Eye (tissue), 1 donor: ENCODE results near the gene MATK.

Source experiments
- DNase-seq: peaks from one replicate; pipeline ENCODE4 v3.0.0-alpha.2; 2015

The MATK gene

DNA sequence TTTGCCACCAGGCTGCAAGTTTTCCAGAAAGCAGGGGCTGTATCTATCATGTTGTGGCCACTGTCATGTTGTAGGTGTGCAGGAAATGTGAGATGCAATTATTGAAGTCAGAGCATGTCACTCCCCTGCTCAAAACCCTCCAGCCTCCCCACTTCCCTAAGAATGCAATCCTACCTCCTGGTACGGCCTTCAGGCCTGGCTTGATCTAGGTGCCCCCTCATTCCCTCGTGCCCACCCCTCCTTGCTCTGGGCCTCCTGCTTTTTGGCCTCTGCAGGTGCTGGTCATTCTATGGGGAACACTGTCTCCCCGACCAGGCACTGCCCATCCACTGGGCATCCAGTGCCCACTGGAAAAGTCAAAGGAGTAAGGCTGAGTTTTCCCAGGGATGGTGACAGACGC is 28.5 kb upstream of the MATK start:
- no peak for DNase-seq

DNA sequence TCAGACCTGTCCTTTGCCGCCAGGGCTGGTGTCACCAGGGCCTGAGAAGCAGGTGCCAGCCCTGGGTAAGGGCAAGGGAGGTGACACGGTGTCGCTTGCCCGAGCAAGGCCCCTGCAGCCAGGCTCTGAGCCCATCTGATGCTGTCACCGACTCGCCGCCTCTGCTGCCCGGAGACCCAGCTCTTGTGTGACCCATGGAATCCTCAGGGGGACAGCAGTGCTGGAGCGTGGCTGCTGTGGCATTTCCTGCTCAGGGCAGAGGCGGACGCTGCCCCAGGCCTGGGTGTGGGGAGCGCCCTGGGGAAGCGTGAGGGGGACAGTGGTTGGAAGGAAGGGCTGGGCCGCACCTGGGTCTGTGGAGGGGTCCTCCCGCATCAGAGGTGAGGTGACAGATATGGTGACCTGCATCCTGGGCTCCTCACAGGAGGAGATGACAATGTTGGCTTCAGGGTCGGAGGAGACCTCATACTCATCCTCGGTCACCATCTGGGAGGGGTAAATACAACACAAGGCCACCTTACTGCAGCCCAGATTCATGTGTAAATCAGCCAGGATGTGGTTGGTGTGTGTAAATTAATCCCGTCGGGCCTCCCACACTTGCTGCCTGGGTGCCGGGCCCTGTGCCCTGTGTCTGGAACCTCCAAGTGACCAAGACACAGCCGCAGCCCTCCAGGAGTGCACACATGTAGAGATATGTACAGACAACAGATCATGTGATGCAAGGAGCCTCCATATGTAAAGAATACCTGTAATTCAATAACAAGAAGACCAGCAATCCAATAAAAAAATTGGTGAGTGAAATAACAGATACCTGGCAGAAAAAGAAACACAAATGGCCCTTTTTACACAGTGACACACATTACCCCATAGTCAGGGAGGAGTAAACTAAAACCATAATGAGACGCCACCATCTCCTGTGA is 27.6 kb upstream of the MATK start:
- DNase-seq, result no peak

DNA sequence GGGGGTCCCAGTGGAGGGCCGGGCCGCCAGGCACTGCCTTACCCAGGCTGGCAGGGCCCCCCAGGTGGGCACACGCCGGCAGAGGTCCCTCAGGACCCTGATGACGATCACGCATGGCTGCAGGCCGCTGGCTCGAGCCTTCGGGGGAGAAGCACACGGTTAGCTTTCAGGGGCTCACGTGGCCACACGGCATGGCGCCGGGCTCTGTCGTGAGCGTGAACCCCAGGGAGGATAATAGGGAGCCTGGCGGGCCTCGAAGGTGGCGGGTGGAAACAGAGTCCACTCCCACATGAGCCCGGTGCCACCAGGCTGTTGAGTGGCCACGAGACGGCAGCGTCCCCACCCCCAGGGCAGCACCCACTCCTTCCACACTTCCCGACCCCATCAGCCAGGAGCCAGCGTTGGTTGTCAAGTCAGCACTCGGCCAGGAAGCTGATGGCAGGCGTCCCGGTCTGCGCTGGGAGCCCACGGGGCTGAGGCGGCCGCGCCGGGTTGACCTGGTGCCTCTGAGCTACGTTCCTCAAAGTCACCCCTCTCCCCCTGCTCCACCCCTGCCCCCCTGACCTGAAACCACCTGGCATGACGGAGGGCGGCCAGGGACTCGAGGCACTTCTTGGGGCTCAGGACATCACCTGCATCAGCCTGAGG is 24.7 kb upstream of the MATK start:
- no peak for DNase-seq

DNA sequence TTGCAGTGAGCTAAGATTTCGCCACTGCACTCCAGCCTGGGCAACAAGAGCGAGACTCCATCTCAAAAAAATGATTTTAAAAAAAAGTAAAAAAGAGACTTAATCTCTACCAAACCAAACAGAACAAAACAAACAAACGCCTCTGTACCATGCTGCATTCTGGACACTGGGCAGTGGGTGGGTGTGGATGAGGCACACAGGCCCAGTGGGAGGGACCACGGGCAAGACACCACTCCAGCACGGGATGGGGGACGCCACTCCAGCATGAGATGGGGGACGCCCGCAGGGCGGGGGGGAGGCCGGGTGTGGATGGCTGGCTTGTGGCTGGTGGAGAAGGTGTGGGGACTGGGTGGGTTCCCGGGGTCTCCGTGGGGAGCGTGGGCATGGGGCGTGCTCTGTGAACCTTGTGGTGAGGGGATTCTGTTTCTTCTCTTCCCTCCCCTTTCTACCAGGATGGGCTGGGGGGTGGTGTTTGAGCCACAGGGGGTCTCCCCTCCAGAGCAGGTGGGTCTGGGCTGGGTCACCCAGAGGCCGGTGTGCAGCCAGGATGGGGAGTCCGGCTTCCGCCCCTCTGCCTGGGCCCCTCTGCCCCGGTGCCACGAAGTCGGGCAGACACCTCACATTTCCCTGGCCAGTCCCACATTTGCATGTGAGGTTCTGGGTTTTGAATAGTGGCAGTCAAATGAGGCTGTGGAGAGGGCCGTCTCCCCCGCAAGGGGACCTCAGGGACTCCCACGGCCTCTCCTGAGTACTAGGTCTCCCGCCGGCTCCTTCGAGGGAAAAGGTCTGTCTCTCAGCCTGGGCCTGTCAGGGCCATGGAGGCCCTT is 23.9 kb upstream of the MATK start:
- DNase-seq, result no peak

DNA sequence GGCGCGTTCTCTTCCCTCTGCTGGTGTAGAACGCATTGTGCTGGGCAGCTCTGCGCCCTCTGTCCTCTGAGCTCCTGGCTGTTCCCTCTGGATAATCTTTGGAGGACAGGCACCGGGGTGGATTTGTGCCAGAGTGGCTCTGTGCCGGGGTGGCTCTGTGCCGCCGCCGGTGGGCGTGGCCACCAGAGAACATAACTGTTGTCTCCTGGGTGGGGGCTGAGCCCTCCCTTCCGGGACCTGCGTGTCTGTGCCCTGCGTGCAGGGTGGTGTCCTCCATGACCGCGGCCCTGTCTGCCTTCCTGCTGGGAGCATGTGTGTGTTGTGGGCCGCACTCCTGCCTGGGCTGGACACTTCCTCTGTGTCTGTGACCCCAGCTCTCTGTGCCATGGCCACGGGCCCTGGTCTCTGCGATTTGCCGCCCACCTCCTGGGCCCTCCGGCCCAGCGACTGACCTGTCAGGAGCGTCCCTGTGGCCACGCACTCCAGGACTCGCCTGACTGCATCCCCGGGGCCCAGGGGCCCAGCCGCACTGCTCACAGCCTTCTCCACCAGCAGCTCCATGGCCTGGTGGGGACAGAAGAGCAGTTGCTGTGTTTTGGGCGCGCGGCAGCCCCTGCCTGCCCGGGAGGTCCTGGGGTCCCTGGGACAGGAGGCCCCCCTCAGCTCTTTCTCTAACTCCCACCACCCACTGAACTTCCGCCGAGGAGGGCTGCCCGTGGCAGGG is 22.4 kb upstream of the MATK start:
- no peak for DNase-seq

DNA sequence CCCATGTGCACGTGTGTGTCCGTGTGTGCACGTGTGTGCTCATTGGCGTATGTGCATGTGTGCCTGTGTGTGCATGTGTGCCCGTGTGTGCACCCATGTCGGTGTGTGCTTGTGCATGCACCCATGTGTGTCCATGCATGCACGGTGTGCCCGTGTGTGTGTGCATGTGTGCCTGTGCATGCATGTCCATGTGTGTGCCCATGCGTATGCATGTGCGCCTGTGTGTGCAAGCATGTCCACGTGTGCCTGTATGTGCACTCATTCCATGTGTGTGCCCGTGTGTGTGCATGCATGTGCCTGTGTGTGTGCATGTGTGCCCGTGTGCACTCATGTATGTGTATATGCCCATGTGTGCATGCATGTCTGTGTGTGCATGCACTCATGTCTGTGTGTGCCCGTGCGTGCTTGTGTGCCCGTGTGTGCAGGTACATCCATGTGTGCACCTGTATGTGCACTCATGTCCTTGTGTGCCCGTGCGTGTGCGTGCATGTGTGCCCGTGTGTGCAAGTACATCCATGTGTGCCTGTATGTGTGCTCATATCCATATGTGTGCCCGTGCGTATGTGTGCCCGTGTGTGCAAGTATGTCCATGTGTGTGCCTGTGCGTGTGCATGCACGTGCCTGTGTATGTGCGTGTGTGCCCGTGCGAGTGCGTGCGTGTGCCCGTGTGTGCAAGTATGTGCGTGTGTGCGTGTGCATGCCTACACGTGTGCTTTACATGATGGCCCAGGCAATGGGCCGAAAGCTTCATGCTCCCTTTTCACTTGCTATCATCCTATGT is 21.6 kb upstream of the MATK start:
- DNase-seq, result no peak

DNA sequence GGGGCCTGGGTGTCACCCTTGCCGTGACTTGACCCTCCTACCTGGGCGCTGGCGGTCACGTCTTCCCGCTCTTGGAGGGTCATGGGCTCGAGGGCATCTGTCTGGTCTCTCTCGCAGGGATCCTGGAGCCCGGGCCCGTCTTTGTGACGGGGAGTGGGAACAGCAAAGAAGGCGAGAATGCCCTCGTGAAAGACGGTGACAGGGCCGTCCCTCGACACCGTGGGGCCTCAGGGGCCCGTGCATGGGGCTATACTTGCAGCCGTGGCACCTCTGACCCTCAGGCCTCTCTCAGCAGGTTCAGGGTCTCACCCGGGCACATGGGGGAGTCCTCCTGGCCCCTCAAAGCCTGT is 20.9 kb upstream of the MATK start:
- DNase-seq, result no peak

DNA sequence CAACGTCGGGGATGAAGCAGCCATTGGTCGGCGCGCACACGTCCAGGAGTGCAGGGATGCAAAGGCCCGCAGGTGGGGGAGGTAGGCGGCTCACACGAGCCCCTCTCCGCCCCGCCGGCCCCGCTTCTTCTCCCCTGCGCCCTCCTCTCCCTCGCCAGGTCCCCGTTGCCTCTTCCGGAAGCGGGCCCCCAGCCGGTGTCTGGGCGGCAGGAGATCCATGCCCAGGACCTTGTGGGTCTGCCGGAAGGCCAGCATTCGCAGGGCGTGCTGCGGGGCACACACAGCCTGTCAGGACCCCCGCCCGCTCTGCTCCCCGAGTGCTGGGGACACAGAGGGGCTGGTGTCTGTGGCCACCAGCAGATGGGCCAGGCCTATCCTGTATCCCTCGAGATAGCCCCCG is 19.7 kb upstream of the MATK start:
- no peak for DNase-seq

DNA sequence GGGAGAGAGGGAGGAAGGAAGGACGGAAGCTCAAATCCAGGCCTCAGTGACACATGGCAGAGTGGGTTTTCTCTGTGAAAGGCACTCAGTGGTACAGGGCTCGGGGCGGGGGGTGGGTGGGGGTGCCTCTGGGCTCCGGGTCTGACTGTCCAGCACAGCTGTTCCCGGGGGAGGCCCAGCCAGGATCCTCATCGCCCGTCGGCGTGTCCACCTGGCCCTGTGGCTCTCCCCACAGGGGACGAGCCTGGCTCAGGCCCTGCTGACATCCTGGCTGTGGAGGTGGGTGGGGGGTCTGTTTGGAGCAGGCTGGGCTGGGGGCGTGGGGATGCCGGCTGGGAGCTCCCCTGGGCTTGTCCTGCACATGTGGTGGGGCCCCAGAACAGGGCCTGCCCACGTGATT is 18.2 kb upstream of the MATK start:
- no peak for DNase-seq

DNA sequence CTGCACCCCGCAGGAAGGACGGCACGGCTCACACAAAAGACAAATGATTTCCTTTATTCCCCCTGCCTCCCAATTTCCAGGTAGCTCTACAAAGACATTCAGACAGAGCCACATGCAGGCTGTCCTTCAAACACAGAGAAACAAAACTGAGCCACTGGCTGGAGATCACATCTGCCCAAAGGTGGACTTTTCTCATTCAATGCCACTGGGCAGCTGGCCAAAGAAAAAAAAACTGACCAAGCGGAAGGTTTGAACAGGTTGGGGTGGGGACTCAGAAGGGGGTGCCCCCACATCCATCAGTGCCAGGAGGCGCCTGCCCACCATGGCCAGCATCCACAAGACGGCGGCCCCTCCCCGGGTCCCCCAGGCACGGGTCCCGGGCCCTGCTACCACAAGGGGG is 17.8 kb upstream of the MATK start:
- no peak for DNase-seq

DNA sequence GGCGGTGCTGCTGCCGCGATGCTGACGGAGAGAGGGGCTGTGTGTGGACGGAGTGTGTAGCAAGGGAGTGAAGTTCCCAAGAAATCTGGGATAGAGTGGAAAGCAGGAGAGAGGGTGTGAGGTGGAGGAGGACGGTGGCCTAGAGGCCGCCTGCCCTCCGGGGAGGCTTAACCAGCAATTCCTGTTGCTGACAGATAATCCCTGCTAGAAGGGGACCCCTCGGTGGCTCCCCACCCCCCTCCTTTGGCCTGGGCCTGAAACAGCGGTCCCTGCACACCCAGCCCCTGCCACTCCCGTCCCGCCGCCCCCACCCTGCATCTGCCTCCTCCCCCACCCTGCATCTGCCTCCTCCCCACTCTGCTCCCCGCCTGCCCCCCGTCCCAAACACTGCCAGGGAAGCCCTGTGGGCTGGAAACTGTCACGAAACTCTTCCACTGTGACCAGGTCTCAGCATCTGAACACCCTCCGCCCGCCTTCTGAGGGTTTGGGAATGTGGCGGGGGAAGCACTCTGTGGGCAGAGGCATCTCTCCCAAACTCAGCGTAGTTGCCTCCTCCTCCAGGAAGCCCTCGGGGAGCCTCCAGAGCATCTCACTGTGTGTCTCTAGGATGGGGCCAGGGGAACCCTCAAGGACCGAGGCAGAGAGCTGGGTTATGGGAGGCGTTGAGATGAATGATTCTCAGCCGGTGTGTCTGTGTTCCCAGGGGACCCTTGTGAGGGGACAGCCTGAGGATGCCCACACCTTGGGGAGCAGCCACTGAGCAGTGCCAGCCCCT is 17.1 kb upstream of the MATK start:
- no peak for DNase-seq

DNA sequence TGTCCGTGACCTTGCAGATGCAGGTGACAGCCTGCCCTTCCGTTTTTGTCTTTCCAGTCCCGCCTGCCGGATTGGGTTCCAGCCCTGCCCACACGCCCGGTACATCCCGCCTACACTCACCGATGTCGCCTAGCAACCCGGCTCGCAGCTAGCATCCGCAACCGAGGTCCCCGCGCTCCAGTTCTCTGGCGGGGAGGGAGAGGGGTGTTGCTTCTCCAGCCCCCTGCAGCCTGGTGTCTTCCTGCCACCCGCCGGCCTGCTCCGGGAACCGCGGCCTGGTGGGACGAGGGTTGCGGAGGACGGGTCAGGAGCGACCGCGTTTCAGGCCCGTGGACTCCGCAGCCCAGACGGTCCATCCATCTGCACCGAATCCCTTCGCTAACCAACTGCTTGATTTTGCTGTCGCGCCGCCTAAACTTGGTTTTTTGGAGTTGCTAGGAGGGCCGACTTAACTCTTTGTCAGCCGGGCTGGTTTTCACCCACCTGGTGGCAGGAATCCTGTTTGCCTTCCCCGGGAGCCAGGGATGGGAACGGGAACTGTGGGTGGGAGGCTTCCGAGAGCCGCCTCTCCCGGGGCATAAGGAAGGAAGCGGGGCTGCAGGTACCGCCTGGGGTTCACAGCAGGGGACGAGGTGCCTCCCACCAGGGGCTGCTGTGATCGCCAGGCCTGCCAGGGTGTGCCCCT is 15.4 kb upstream of the MATK start:
- peak; percentile 75 for DNase-seq

DNA sequence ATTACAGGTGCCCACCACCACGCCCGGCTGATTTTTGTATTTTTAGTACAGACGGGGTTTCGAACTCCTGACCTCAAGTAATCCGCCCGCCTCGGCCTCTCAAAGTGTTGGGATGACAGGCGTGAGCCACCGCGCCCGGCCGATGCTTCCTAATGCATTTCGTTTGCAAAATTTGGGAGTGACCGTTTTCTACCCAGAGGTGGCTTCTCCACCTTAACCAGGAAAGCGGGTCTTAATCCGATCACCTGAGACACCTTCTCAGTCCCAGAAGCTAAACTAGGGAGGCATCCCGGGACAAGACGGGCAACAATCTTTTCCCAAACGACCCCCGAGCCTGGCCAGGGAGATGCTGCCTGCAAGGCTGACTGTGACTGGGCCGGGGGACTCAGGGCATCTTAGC is 14.8 kb upstream of the MATK start:
- DNase-seq, result no peak

DNA sequence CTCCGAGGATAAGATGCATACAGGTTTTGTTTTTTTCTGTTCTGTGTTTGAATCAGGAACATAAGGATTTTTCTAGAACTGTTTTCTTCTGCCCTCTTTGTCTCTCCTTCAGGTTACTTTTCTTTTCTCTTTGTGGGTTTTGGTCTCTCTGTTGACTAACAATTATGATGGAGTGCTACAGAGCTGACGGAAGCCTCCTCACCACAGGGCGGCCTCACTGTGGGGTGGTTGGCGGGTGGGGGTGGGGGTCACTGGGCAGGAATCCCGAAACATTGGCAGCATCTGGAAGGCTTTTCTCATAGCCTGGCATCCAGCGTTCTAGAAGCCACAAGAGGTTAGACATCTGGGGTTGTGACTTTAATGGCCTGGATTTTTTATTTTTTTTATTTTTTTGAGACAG is 12.0 kb upstream of the MATK start:
- no peak for DNase-seq

DNA sequence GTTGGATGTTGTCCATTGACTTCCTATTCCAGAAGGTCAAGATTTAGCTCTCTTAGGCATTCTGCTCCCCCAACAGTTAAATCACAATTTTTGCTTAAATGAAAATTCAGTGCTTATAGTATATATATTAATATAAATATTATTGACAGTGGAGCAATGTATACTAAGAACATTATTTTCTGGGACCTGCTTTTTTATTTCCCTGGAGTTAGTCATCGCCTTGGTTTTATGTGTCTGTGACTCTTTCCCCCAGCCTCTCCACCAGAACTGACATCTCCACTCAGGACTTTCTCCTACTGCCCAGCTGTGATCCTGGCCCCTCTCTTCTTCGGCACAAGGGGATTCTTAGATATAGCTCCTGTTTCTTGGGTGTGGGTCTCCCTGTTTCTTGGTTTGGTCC is 10.2 kb upstream of the MATK start:
- no peak for DNase-seq

DNA sequence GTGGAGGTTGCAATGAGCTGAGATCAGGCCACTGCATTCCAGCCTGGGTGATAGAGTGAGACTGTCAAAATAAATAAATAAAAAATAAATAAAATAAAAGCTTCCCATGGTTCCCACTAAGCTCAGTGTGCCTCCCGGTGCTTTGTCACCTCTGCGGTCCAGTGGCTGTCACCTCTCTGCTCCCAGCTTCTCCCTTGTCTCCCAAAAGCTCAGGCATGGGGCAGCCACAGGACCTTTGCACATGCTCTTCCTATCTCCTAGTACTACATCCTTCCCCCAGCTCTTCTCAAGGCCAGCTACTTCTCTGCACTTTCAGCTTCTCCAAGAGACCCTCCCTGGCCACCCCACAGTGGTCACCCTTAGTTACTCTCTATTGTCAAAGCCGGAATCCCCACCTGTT is 7.6 kb upstream of the MATK start:
- no peak for DNase-seq

DNA sequence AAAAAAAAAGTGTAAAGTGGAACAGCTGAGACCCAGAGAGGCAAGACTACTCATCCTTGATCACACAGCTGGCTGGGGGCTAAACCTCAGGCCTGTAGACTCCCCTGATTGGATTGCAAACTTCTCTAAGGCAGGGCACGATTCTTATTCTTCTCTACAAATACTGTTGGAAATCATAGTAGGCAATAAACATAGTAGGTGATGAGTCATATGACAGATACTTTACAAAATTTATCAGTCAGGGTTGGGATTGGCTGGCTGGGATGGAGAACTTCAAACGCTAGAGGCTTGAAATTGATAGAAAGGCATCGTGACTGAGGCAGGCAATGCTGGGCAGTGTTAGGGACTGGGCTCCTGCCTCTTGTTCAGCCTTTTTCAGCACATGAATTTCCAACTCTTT is 5.9 kb upstream of the MATK start:
- DNase-seq, result no peak

DNA sequence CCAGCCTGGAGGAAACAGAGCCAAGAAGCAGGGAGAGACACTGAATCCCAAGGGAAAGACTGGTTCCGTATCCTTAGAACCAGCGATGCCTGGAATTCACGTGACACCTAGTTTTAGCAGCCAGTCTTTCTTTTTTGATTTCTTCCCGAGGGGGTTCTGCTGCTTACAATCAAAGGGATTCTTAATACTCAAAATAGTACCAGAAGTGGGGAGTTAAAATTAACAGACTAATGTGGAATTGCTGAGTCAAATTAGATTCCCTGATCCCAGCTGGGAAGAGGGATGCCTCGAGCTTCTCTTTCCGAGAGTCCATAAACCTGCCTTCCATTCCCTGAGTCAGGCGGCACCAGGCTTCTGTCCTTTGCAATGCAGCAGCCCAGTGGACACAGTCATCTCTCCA is 4.8 kb upstream of the MATK start:
- DNase-seq, result no peak

DNA sequence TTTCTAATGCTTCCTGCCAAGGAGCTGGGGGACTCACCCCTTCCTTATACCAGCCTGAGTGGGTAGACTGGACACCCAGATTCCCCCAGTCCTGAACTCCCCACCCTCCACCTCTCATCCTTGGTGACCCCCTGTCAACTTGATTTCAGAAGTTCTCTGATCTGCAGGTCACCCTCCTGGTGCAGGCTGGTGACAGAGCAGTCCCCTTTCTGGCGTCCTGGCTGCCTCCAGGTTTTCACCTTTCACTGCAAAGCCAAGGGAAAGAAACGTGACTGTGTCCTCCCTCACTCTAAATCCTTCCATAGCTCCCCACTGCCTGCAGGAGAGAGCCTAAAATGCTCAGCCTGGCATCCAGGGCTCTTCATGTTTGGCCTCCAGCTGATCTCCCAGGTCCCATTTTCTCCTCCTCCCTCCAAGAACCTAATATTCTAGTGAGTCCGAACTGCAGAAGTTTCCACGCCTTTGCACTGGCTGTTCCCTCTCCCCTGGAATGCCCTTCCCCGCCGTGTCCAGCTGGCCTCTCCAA is 4.1 kb upstream of the MATK start:
- DNase-seq, result no peak

DNA sequence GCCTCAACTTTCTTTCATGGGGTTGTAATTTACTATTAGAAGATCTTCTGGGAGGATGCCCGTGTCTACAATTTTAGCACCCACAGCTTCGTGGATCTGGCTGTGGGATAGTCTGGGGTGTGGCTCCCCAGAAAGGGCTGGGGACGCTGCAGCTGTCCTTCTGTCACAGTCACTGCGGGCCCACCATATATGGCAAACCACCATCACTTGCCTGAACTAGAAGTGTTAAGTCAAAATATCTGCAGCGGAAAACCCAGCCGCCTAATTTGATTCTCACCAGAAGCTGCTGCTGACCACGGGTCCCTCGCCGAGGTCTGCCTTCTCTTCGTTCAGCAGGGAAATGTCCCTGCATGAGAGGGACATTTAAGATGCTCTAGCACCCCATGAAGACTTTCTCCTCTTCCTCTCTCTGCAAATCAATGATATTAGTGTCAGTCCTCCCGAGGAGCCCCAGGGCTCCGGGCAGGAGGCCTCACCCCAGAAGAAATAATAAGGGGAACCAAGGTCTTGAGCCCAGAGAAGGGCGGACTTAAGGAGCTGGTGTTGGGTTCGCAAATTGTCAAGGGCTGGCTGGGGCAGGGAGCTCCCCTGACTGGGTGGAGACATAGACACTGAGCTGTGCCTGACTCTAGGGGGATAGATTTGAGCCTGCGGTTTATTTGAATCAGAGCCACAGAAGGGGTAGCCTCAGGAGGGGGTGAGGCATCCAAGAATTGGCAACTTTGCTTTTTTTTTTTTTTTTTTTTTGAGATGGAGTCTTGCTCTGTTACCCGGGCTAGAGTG is 3.0 kb upstream of the MATK start:
- no peak for DNase-seq
